HG03196 (cell line): ENCODE data around the gene SEMA3F.
"Not testable (repeated sequence)": the region's sequence is repeated elsewhere in the genome, so short reads cannot be mapped to it uniquely, and the experiment has no call there.

ENCODE experiments used
- ATAC-seq: cut with Tn5 transposase; IDR thresholded peaks from one replicate; pipeline ENCODE4 v1.9.1; 2021; ENCODE audit not compliant: unreplicated experiment

SEMA3F gene

DNA sequence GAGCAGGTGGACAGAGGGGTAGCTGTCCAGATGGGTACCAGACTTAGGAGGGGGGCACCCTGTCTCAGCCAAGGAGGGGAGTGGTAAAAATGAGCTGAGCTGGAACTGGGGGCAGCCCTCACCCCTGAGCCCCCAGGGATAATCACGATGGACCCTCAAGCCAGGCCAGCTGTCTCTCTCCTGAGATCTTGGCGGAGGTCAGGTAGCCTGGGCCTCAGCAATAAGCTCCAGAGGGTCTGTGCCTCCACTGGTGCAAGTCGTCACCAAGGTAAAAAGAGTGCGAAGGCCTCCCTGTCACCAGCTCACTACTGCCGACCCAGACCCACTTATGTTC, 55.0 kb downstream of the SEMA3F start:
- no peak for ATAC-seq

DNA sequence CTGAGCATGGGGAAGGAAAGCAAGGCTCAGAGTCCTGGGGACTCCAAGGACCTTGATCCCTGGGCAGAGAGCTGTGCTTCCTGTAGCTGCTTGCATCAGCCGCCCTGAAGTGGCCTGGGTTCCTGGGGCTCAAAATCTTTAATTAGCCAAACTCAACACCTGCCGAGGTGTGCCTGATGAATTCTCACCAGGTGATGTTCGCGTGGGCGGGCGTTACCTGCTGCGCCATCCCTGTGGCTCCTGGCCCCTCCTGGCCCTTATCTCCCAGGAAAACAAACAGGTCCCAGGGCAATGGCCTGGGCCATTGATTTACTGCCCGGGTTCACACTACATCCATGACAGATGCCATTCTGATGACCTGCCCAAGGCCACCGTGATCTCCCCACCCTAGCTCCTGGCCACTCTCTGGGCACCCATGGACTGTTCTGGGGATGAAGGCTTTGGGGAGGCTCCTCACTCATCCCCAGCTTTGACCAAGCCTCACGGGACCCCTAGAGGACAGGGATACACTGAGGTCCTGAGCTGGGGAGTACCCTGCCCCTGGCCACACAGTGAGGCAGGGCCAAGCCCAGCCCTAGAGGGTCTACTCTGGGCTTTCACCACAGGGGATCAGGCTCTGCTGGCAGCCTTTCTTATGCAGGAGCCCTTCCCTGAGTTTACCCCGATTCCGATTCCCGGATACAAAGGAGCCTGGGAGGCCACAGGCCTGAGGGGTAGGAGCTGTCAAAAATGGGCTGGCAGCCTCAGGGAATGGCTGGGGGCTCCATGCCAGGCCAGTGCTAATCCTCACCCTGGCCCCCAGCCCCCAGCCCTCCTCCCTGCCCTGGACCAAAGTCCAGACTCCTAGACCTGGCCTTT, 55.6 kb downstream of the SEMA3F start:
- no peak for ATAC-seq

DNA sequence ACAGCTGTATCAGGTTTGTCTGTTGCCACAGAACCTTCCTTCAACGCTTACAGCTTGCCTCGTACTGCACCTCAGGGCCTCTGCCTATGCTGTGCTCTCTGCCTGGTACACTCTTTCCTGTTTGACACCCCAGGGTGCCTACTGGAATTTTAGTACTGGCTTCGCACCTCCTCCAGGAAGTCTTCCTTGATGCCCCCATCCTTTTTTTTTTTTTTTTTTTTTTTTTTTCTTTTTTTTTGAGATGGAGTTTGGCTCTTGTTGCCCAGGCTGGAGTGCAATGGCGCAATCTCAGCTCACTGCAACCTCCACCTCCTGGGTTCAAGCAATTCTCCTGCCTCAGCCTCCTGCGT, 56.2 kb downstream of the SEMA3F start:
- ATAC-seq = not testable (repeated sequence)

DNA sequence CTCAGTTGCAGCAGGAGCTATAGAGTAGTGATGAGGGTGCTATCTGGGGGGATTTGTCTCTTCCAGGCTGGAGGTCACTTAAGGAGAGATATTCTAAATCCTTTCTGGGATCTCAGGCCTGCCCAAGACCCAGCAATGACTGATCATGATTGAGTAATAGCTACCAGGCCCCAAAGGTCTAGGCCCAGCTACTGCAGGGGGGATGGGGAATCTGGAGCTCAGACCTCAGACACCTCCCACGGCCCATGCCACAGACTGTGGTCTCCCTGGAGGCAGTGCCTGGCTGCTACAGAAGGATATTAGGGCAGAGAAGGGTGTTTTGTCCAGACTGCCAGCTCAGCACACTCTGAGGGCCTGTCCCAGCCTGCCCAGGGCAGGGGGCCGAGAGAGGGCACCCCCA, 56.8 kb downstream of the SEMA3F start:
- no peak for ATAC-seq

DNA sequence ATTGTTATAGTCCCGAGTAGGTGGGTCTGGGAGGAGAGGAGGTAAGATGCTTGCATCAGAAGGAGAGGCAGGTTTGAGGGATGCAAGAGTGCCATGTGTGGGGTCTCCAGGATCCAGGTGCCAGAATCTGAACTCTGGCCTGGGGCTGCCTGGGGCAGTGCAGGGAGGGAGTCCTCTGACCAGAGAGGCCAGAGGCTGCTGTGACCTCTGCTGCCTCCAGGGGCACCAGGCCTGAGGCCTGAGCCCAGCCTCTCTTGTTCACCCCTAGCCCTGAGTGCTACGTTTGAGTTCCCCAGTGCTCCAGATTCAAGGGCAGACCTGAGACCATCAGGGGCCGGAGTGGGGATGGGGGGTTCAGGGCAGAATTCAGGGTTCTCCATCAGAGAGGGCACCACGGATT, 57.4 kb downstream of the SEMA3F start:
- no peak for ATAC-seq

DNA sequence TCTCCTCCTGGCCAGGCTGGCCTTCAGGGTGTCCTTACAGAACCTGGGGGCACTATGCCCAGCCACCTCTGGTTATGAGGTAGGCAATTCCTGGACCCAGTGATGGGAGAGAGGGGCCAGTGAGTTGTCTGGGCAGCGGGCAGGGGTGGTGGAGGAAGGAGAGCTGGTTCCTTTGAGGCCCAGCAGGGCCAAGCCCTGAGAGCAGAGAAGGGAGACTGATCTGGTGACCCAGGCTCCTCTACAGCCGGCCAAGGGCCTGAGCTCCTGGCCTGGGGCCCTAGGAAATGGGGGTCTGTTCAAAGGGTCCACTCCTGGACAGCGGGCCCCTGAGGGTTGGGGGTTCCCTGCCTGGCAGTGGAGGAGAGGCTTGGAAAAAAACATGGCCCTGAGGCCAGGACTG, 57.8 kb downstream of the SEMA3F start:
- ATAC-seq = no peak

DNA sequence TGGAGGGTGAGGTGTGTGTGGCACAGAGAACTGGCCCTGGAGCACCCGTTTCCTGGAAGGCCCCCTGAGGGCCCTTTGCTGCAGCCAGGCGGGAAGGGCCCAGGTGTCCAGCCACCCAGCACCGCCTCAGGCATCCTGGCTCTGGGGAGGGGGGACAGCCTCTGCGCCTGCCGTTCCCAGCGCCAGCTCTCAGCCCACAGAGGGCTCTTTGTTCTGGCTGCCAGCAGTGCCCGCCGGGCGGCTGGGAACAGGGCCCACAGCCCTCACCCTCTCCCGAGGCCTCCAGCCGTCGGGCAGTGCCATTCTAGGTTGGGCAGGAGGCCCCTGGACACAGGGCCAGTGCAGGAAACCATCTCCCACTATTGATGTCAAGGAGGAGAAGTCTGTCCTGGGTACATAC, 58.2 kb downstream of the SEMA3F start:
- ATAC-seq = no peak

DNA sequence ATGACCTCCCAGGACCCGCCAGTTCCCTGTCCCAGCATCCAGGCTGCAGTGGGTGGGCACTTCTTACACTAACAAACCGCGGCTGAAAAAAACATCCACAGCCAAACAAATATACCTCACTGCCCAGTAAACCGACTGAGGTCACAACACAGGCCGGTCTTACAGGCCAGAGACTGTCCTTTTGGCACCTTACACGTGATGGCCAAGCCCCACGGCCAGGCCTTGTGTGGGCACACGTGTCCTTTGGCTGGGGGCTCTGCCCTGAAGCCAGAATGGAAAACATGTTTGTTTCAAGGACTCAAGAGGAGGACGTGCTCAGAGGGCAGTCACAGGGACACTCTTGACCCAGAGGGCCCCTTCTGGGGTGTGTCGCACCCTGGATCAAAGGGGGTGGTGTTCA, 59.7 kb downstream of the SEMA3F start:
- no peak for ATAC-seq

DNA sequence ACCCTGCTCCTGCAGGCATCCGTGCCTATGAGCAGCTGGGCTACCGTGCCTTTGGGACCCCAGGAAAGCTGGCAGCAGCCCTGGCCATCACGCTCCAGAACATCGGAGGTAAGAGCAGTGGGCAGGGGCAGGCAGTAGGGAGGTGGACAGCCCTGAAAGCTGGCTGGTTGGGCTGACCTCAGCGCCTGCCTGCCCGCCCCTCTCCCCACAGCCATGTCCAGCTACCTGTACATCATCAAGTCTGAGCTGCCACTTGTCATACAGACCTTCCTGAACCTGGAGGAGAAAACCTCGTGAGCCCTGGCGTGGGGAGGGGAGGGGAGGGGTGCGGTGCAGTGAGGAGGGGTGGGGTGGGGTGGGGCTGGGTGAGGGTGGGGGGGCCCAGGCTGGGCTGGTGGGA, 60.4 kb downstream of the SEMA3F start:
- ATAC-seq = no peak

DNA sequence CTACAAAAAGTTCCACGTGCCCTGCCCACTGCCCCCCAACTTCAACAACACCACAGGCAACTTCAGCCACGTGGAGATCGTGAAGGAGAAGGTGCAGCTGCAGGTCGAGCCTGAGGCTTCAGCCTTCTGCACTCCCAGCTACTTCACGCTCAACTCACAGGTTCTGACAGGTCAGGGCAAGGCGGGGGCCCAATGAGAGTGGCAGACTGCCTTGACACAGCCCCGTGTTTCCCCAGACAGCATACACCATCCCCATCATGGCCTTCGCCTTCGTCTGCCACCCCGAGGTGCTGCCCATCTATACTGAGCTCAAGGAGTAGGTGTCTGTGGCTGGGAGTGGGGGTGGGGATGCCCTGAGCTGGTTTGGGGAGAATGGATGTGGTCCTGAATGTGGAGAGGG, 62.6 kb downstream of the SEMA3F start:
- ATAC-seq = no peak

DNA sequence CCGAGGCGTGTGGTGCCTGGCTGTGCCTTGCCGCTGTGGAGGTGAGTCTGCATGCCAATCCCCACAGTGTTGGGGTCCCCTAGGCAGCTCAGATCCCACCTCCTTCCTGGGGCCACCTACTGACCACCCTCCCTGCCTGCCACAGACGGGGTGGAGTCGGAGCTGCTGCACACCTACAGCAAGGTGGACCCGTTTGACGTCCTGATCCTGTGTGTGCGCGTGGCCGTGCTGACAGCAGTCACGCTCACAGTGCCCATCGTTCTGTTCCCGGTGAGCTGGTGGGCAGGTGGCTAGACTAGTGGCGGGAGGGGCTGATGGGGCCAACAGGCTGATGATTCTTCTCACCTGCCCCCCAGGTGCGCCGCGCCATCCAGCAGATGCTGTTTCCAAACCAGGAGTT, 63.3 kb downstream of the SEMA3F start:
- ATAC-seq = no peak

DNA sequence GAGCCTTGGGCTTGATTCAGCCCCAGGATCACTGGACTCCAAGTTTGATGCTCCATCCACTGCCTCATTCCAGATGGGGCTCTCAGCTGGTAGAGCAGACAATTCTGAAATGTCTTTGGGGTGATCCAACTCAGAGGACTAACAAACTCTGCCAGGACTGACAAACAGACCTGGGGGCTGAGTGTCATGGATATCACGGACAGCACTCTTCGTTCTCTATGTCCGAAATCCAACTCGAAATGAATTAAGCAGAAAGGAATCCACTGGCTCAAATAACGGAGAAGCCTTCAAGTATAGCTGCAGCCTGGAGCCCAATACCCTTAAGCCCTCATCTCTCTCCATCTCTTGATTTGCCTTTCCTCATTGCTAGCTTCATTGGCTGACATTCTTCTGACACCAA, 64.2 kb downstream of the SEMA3F start:
- no peak for ATAC-seq

DNA sequence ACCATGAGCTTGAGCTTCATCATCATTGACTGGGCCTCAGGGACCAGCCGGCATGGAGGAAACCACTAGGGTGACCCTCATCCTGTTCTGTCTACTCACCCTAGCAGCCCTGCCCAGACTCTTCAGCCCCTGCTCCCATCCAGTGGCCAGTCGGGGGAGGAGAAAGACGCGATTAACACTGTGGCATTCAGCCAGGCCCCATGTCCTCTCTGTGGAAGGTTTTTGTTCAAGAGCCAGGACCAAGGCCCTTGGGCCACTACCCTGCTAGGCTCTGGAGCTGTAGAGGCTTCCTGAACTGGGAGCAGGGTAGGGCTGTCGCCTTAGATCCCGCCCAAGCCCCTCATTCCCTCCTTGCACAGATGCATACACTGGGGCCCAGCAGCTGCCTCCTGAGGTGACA, 65.0 kb downstream of the SEMA3F start:
- no peak for ATAC-seq

DNA sequence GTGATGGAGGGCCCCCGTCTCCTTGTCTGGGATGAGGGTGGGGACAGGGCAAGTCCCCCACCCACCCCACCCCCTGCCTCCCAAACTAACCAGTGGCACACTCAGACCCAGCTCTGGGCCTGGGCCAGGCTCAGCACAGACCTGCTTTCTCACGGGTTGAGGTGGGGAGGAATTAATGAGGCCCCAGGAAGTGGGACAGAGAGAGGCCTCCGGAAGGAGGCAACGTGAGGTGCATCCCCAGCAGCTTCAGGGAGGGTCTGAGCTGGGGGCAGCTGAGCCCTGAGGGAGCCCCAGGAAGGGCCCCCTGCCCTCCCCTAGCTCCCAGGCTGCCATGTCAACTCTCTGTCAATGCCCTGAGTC, 65.9 kb downstream of the SEMA3F start:
- no peak for ATAC-seq

DNA sequence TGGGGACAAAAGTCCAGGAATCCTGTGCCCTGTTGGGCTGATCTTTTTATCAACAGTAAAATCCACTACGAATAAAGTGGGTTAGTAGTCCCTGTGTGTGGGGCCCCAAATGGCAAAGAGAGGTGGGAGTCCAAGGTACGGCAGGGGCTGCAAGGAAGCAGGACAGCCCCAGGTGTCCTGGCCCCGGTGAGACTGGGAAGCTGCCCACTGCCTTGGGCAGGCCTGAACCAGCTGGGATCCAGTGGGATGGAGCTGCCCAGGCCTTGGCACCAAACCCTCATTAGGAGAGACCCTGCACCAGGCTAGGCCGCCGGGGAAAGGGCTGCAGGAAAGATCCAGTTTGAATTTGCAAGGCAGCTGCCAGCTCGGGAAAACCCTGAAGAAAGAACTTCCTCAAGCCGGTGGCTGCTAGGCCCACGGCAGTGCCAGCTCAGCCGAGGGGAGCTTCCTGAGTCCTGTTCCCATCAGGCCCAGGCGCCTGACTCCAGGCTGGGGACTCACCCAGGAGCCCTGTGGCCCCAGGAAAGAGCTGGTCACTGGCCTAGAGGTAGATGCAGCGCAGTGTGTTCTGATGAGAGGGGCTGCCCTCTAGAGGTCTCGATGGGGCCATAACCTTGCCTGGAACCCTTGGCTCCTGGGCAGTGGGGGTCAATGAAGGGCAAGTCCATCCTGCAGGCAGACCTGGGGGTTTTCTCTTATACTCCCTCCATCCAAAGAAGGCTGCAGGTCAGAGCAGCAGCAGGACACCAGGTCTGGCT, 66.5 kb downstream of the SEMA3F start:
- ATAC-seq = no peak

DNA sequence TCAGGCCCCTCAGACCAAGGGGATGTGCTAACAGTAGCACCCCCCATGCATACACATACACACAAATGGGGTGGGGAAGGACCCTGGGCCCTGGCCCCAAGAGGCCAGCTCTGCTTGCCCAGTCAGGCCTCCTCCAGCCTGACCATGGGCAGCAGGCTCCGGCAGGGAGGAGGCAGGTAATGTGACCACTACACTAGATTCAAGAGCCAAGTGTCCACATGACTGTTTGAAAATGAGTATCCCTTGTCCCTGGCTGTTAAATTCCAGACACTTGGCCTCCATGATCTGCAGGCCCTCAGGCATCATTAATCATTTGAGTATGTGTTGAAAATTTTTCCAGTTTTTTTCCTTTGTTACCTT, 67.0 kb downstream of the SEMA3F start:
- no peak for ATAC-seq

DNA sequence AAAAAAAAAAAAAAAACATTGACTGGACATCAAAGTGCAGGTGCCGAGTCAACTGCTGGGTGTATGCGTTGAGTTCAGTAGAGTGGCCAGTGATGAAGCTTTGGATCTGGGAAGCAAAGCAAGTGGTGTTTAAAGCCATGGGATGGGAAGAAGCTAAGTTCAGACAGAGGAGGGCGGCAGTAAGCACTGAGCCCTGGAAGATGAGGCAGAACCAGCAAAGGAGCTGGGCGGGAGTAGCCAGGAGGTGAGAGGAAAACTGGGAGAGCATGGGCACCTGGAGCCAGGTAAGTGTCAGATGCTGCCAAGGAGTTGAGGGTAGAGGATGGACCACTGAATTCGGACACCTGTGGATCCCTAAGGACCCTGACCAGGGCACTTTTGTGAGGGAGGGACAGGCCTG, 69.5 kb downstream of the SEMA3F start:
- ATAC-seq = no peak

DNA sequence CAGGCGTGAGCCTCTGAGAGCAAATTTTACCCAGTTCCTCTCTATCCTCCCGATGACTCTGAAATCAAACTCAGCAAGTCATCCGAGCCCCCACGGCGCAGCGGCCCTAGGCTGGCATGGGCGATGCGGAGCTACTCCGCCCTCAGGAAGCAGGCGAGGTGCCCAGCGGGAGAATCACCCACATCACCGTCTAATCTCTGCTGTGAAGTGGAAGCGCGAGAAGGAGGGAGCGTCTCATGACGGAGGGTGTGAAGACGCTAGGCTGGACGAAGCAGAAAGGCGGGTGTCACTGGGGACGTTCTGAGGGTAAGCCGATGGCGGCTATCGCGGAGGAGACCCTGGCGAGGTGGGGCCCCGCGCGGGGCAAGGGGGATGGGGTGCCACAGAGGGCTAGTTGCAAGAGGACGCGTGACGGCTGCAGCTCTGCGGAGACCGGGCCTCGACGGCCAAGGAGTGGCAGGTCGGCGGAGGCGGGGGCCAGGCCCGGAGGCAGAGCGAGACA, 71.8 kb downstream of the SEMA3F start:
- ATAC-seq = peak; percentile 5

DNA sequence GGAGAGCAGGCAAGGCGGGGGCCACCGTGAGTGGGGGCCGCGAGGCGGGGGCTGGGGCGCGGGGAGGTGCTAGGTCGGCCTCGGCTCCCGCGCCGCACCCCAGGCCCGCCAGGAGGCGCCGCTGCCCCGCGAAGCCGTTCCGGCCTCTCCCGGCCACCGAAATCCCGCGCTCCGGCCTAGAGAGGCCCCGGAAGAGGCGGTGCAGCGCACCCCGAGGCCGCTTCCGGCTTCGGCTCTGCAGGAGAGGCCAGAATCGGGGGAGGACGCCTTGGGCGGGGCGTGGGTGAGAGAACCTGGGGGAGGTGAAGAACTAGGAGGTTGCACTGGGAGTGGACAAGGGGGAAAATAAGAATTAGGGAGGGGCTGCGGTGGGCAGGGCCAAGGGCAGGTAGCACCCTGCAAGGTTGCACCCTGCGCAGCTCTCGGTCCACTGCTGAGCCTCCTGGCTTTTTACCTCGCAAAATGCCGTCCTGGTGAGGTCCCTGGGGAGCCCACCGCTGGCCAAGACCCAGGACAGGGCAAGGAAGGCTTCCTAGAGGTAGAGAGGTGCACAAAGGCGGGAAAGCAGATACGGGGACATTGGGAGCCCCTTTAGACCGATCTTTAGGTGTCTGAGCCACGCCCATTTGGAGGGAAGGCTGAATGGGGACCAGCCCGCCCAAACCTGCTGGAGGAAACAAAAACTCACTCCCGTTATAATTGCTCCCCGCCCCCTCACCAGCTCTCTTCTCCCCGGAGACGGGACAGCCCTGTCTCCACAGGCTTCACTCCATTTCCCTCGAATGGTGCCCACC, 72.5 kb downstream of the SEMA3F start:
- ATAC-seq = peak; percentile 85

DNA sequence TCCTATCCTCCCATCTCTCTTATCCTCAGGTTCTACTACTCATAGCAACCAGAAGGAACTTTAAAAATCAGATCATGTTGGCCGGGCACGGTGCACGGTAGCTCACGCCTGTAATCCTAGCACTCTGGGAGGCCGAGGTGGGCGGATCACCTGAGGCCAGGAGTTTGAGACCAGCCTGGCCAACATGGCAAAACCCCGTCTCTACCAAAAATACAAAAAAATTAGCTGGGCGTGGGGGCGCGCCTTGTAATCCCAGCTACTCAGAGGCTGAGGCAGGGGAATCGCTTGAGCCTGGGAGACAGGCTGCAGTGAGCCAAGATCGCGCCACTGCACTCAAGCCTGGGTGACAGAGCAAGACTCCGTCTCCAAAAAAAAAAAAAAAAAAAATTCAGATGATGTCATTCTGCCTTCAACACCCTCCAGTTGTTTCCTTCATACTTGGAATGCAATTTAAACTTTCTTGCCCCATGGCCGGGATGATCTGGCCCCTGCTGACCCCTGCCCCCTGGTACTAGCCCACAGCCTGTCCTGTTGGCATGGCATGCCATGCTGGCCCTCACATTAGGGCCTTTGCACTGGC, 73.2 kb downstream of the SEMA3F start:
- ATAC-seq = not testable (repeated sequence)

DNA sequence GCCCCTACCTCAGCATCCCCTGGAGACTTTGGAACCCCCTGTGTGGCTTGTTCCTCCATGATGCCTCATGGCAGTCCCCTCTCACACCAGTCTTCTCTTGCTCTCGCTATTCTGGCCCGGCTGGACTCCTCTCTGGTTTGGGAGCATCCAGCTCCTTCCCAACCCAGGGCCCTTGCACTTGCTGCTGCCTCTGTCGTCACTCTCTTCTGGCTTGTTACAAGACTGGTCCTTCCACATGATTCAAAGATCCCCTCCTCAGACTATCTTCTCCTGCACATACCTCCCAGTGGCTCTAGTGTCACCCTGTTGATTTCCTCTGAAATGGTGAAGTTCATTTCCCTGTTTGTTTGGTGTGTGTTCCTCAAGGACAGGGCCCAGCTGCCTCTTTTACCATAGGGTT, 74.4 kb downstream of the SEMA3F start:
- no peak for ATAC-seq
